HepG2 (cell line): ENCODE results near the gene IPO8. TPM values are rescaled to one million over a fixed set of nuclear protein-coding genes. Genes with fewer than 3 reads are reported as not detected.

Experiments used
- ATAC-seq: fragments of 200-7000 bp; cut with Tn5 transposase; 3 replicates; pipeline ENCODE4 v1.9.1; 2020; ENCODE audit warnings: mild to moderate bottlenecking, moderate library complexity
- BruUV-seq: library from RNA; stranded (reverse); fragments of 400-500 nt; replicated peaks from 2 replicates; lab custom pipeline; 2021; lab: Mats Ljungman, UMichigan
- CTCF ChIA-PET: fragments of 300-600 bp; formaldehyde crosslinking; extraction: SDS; loops from one replicate; lab custom pipeline; 2021; ENCODE audit warnings: low total read pairs, inconsistent platforms, low intra/inter-chr PET ratio; lab: Yijun Ruan, JAX
- POLR2A ChIA-PET: fragments of 350-600 bp; sonication (Branson Sonifier 250); formaldehyde crosslinking; loops from one replicate; lab custom pipeline; 2020; ENCODE audit warnings: antibody characterized with exemption, inconsistent platforms; lab: Yijun Ruan, JAX
- DNase-seq: peaks from one replicate; pipeline ENCODE4 v3.0.0-alpha.2; 2015; ENCODE audit warnings: low spot score
- FAIRE-seq: peaks from 3 replicates; lab custom pipeline; 2011; peaks lifted over from hg19 to GRCh38; lab: Jason Lieb, UNC
- H2AFZ ChIP-seq: one replicate; pipeline ENCODE4 v1.6.1; 2011; ENCODE audit warnings: low read length, inconsistent platforms
- H3K27ac ChIP-seq: fragments of 300-600 bp; 3 replicates; pipeline ENCODE4 v1.8.0; 2011; ENCODE audit warnings: mixed run types, mild to moderate bottlenecking, mixed read lengths, low read length, inconsistent platforms; ENCODE audit not compliant: insufficient read depth; ENCODE audit errors: extremely low read length
- H3K27me3 ChIP-seq, 2 experiments: fragments of 200-600 bp in 1 of 2; 2 replicates in 1 of 2; 3 replicates in 1 of 2; pipeline versions ENCODE4 v1.6.0 to v1.8.0; 2011; ENCODE audit warnings: low read length in 2 of 2, mild to moderate bottlenecking in 2 of 2, moderate library complexity in 2 of 2, inconsistent platforms in 1 of 2; ENCODE audit not compliant: insufficient read depth in 2 of 2, control insufficient read depth in 1 of 2
- H3K36me3 ChIP-seq, 2 experiments: fragments of 200-600 bp in 1 of 2; replicated peaks in 1 of 2; 2 replicates in 1 of 2; 3 replicates in 1 of 2; pipeline versions ENCODE4 v1.5.1 to v1.8.0; 2011; ENCODE audit warnings: low read length in 2 of 2, inconsistent platforms in 1 of 2; ENCODE audit not compliant: insufficient read depth in 2 of 2, control insufficient read depth in 1 of 2
- H3K4me1 ChIP-seq: 2 replicates; pipeline ENCODE4 v1.5.1; 2012; ENCODE audit warnings: low read length, inconsistent platforms; ENCODE audit not compliant: insufficient read depth
- H3K4me2 ChIP-seq: 2 replicates; pipeline ENCODE4 v1.6.0; 2011; ENCODE audit warnings: low read depth, low read length, inconsistent platforms
- H3K4me3 ChIP-seq, 3 experiments: fragments of 200-600 bp in 1 of 3; sonication (generic), shearing (Covaris generic) in 1 of 3; replicated peaks in 1 of 3; 2 replicates each; pipeline ENCODE4 v1.5.1; 2011 to 2016; ENCODE audit warnings: low read length in 3 of 3, inconsistent platforms in 2 of 3, low read depth in 2 of 3, mild to moderate bottlenecking in 2 of 3, control low read depth in 1 of 3, mixed read lengths in 1 of 3; ENCODE audit not compliant: insufficient read depth in 1 of 3
- H3K79me2 ChIP-seq: one replicate; pipeline ENCODE4 v1.6.1; 2011; ENCODE audit warnings: low read length, inconsistent platforms; ENCODE audit not compliant: insufficient read depth
- H3K9ac ChIP-seq: 2 replicates; pipeline ENCODE4 v1.6.0; 2011; ENCODE audit warnings: mild to moderate bottlenecking, low read depth, low read length, inconsistent platforms; ENCODE audit not compliant: insufficient read depth
- H3K9me3 ChIP-seq: 2 replicates; pipeline ENCODE4 v1.5.1; 2012; ENCODE audit warnings: mild to moderate bottlenecking, low read length
- H4K20me1 ChIP-seq: 2 replicates; pipeline ENCODE4 v1.6.0; 2011; ENCODE audit warnings: inconsistent platforms, mild to moderate bottlenecking, low read length, moderate library complexity; ENCODE audit not compliant: insufficient read depth
- BCL6 ChIP-seq: IDR thresholded peaks from 2 replicates; pipeline ENCODE4 v1.6.1; 2016; ENCODE audit warnings: missing genetic modification reagents, missing compliant biosample characterization
- CC2D1A ChIP-seq: sonication (generic); formaldehyde crosslinking; IDR thresholded peaks from 2 replicates; pipeline ENCODE4 v1.8.1; 2023; ENCODE audit warnings: mild to moderate bottlenecking, missing genetic modification reagents
- FOXA1 ChIP-seq, 2 experiments: fragments of 450-650 bp in 1 of 2; sonication (generic) in 1 of 2; formaldehyde crosslinking in 1 of 2; IDR thresholded peaks; 2 replicates each; pipeline versions ENCODE4 v1.4.0 to v1.6.1; 2016 to 2020; ENCODE audit warnings: missing genetic modification reagents in 1 of 2
- KLF11 ChIP-seq: IDR thresholded peaks from 2 replicates; pipeline ENCODE4 v1.6.1; 2016; ENCODE audit warnings: missing compliant biosample characterization
- MEF2D ChIP-seq: sonication (generic); formaldehyde crosslinking; IDR thresholded peaks from 2 replicates; pipeline ENCODE4 v1.5.1; 2020; ENCODE audit warnings: mild to moderate bottlenecking, missing genetic modification reagents
- MTA3 ChIP-seq: sonication (generic); formaldehyde crosslinking; IDR thresholded peaks from 2 replicates; pipeline ENCODE4 v1.4.0; 2020; ENCODE audit warnings: missing genetic modification reagents
- POLR2AphosphoS2 ChIP-seq: IDR thresholded peaks from 2 replicates; pipeline ENCODE4 v1.6.1; 2011; ENCODE audit warnings: low read depth, low read length, improper control_type of control experiment
- PRDM4 ChIP-seq: sonication (generic); formaldehyde crosslinking; IDR thresholded peaks from 2 replicates; pipeline ENCODE4 v1.9.0; 2021; ENCODE audit warnings: missing genetic modification reagents, borderline replicate concordance
- RARG ChIP-seq: sonication (generic); formaldehyde crosslinking; IDR thresholded peaks from 2 replicates; pipeline ENCODE4 v1.4.0; 2020; ENCODE audit warnings: low read depth, mild to moderate bottlenecking, missing genetic modification reagents
- REPIN1 ChIP-seq: sonication (generic); formaldehyde crosslinking; IDR thresholded peaks from 2 replicates; pipeline ENCODE4 v1.8.0; 2022; ENCODE audit warnings: missing genetic modification reagents, low read depth, mild to moderate bottlenecking, borderline replicate concordance
- RXRB ChIP-seq: IDR thresholded peaks from 2 replicates; pipeline ENCODE4 v1.6.1; 2016; ENCODE audit warnings: borderline replicate concordance, missing genetic modification reagents, missing compliant biosample characterization
- SP140L ChIP-seq: sonication (generic); formaldehyde crosslinking; IDR thresholded peaks from 2 replicates; pipeline ENCODE4 v1.4.0; 2020; ENCODE audit warnings: missing genetic modification reagents, borderline replicate concordance
- THYN1 ChIP-seq: sonication (generic); formaldehyde crosslinking; IDR thresholded peaks from 2 replicates; pipeline ENCODE4 v1.8.1; 2023; ENCODE audit warnings: low read depth, mild to moderate bottlenecking, moderate library complexity, missing genetic modification reagents, borderline replicate concordance
- ZBTB33 ChIP-seq: sonication (generic); formaldehyde crosslinking; IDR thresholded peaks from 2 replicates; pipeline ENCODE4 v1.4.0; 2020; ENCODE audit warnings: missing genetic modification reagents
- ZNF501 ChIP-seq: sonication (generic); formaldehyde crosslinking; IDR thresholded peaks from 2 replicates; pipeline ENCODE4 v1.5.1; 2020; ENCODE audit warnings: mild to moderate bottlenecking, moderate library complexity, missing genetic modification reagents
- ZNF512 ChIP-seq: sonication (generic); formaldehyde crosslinking; IDR thresholded peaks from 2 replicates; pipeline ENCODE4 v1.4.0; 2020; ENCODE audit warnings: mild to moderate bottlenecking, missing genetic modification reagents
- ZNF784 ChIP-seq: sonication (generic); formaldehyde crosslinking; IDR thresholded peaks from 2 replicates; pipeline ENCODE4 v1.5.1; 2020; ENCODE audit warnings: missing genetic modification reagents, mild to moderate bottlenecking, borderline replicate concordance
- WGBS: methylation state at CpG from one replicate; pipeline ENCODE4 v1.1.6; 2017; ENCODE audit warnings: low lambda C conversion rate; 5-methylcytosine and 5-hydroxymethylcytosine counted together
- in situ Hi-C: cut with HindIII; loops from 2 replicates; pipeline ENCODE4 v1.10.0; 2017; ENCODE audit warnings: low pct_unique_long_range_greater_than_20kb; ENCODE audit not compliant: extremely low pct_ligation_motif_present
- intact Hi-C: fragments of 100-400 bp; cut with micrococcal nuclease; formaldehyde crosslinking; loops from one replicate; pipeline ENCODE4 v1.10.0; 2022; ENCODE audit not compliant: unreplicated experiment
- polyA plus RNA-seq, 8 experiments: library from polyadenylated mRNA; depleted of rRNA in 3 of 8; stranded (reverse) in 7 of 8; unstranded in 1 of 8; fragments of >200 nt; fragmentation: Illumina TruSeq in 4 of 8; extraction: Trizol in 4 of 8; gene quantifications; 2 replicates each; pipeline versions ENCODE4 v1.2.1 to v1.2.3, GENCODE V29; 2011 to 2016; ENCODE audit warnings: low read depth in 4 of 8, missing spikeins in 1 of 8, mixed read lengths in 1 of 8; ENCODE audit not compliant: insufficient read depth in 1 of 8
- total RNA-seq, 5 experiments: library from RNA; depleted of rRNA; stranded (reverse); fragments of >200 nt; fragmentation: Illumina TruSeq; extraction: Trizol; gene quantifications; 2 replicates each; pipeline ENCODE4 v1.2.3, GENCODE V29; 2016; ENCODE audit warnings: low read depth in 1 of 5

IPO8 gene
- total and polyA plus RNA-seq, 2 of the 13 experiments (the other 11 are each of a cell fraction or from before 2014, with no cell fraction given), result 6.3 to 21.8 TPM

GRCh38 chr12:30726647-30727046, 31.0 kb upstream of the IPO8 start:
- FAIRE-seq (no peak), DNase-seq (no peak), ATAC-seq (no peak)
- CTCF ChIA-PET, result no interaction called here
- H3K79me2 ChIP-seq, result peaks cover 2% of the 10 kb centered on the region
- H2AFZ ChIP-seq, result no peak overlapping the region
- H3K27ac ChIP-seq, result no peak overlapping the region
- peaks cover 31% of the 10 kb centered on the region for H3K4me1 ChIP-seq
- in situ Hi-C loops (no loop called here), intact Hi-C loops (no loop called here)
- H3K9ac ChIP-seq, result no peak overlapping the region
- WGBS, result 93% methylated on average over 1 of the region's 1 CpG
- TF ChIP-seq ZNF501 (CRISPR knock-in tag), result no peak
- TF ChIP-seq CC2D1A (CRISPR knock-in tag), result no peak
- no peak for TF ChIP-seq ZBTB33 (CRISPR knock-in tag)
- TF ChIP-seq PRDM4, result no peak
- TF ChIP-seq REPIN1 (CRISPR knock-in tag), result no peak
- TF ChIP-seq BCL6 (CRISPR knock-in tag), result no peak
- no peak for TF ChIP-seq RXRB (CRISPR knock-in tag)
- TF ChIP-seq RARG (CRISPR knock-in tag), result no peak
- TF ChIP-seq ZNF784 (CRISPR knock-in tag), result no peak
- TF ChIP-seq FOXA1 (IDR thresholded peaks at IDR 0.05), result no peak
- no peak for TF ChIP-seq FOXA1 (CRISPR knock-in tag; IDR thresholded peaks at IDR 0.05)
- no peak for TF ChIP-seq KLF11 (CRISPR knock-in tag)
- no peak for TF ChIP-seq MEF2D (CRISPR knock-in tag)
- TF ChIP-seq SP140L, result no peak
- TF ChIP-seq MTA3 (CRISPR knock-in tag), result no peak
- no peak for TF ChIP-seq THYN1
- no peak for TF ChIP-seq ZNF512 (CRISPR knock-in tag)
- no peak for TF ChIP-seq POLR2AphosphoS2
- peaks cover 12 to 36% of the 10 kb centered on the region in 2 experiments for H3K36me3 ChIP-seq
- H3K4me3 ChIP-seq, result no peak overlapping the region
- no peaks in the 10 kb centered on the region for H3K9me3 ChIP-seq
- POLR2A ChIA-PET, result no interaction called here
- no peak overlapping the region for H3K4me2 ChIP-seq
- no TSS peak for BruUV-seq
- H3K27me3 ChIP-seq, result no peaks in the 10 kb centered on the region; a peak in 1 of 5 replicates
- no peaks in the 10 kb centered on the region for H4K20me1 ChIP-seq
